LNCaP clone FGC (cell line): ENCODE data around the gene KANTR.

Experiments used
- DNase-seq: peaks from one replicate; pipeline ENCODE4 v3.0.0-alpha.2; 2011; ENCODE audit warnings: low read depth
- H3K4me3 ChIP-seq: 2 replicates; pipeline ENCODE4 v1.5.1; 2011; ENCODE audit warnings: mild to moderate bottlenecking, low read depth, low read length, control low read depth
- CTCF ChIP-seq: IDR thresholded peaks from 2 replicates; pipeline ENCODE4 v1.5.1; 2012; ENCODE audit warnings: mild to moderate bottlenecking; ENCODE audit not compliant: control insufficient read depth, insufficient read depth; ENCODE audit errors: extremely low read depth

The KANTR gene

GRCh38 chrX:53087388-53087831, 6.5 kb upstream of the KANTR start:
- no peak for TF ChIP-seq CTCF
- DNase-seq, result no peak
- H3K4me3 ChIP-seq, result no peak overlapping the region

- no peak for TF ChIP-seq CTCF
- H3K4me3 ChIP-seq, result peak overlapping the region; percentile 45
Observed at GRCh38 chrX:53088136-53088974, 5.6 kb upstream of the KANTR start.

GRCh38 chrX:53089224-53089842, 4.6 kb upstream of the KANTR start:
- H3K4me3 ChIP-seq, result no peak overlapping the region; the same call in 1 of the 2 replicates
- no peak for DNase-seq
- peak; percentile 54 for TF ChIP-seq CTCF

More at GRCh38 chrX:53088136-53088974, 5.6 kb upstream of the KANTR start:
- peak; percentile 52 for DNase-seq

- DNase-seq, result no peak
- H3K4me3 ChIP-seq, result no peak overlapping the region
- TF ChIP-seq CTCF, result no peak
Observed at GRCh38 chrX:53089925-53090324, 4.0 kb upstream of the KANTR start.

- TF ChIP-seq CTCF, result no peak
- DNase-seq, result no peak
- H3K4me3 ChIP-seq, result no peak overlapping the region
Observed at GRCh38 chrX:53091354-53091753, 2.6 kb upstream of the KANTR start.

GRCh38 chrX:53093177-53093655, 726 bp upstream of the KANTR start:
- DNase-seq, result no peak
- H3K4me3 ChIP-seq, result peak overlapping the region; percentile 85
- TF ChIP-seq CTCF, result peak; percentile 57
